Stimulated activated CD8-positive, alpha-beta memory T cell treated with anti-CD3 and anti-CD28 coated beads, Interleukin-4, amount 100 ng/mL, for 48 hours (primary cell): ENCODE data around the gene ZNF341.
"Not testable (repeated sequence)": the region's sequence is repeated elsewhere in the genome, so short reads cannot be mapped to it uniquely, and the experiment has no call there.

Experiments used
- DNase-seq: peaks from one replicate; pipeline ENCODE4 v3.0.0-alpha.2; 2020

Gene ZNF341

DNA sequence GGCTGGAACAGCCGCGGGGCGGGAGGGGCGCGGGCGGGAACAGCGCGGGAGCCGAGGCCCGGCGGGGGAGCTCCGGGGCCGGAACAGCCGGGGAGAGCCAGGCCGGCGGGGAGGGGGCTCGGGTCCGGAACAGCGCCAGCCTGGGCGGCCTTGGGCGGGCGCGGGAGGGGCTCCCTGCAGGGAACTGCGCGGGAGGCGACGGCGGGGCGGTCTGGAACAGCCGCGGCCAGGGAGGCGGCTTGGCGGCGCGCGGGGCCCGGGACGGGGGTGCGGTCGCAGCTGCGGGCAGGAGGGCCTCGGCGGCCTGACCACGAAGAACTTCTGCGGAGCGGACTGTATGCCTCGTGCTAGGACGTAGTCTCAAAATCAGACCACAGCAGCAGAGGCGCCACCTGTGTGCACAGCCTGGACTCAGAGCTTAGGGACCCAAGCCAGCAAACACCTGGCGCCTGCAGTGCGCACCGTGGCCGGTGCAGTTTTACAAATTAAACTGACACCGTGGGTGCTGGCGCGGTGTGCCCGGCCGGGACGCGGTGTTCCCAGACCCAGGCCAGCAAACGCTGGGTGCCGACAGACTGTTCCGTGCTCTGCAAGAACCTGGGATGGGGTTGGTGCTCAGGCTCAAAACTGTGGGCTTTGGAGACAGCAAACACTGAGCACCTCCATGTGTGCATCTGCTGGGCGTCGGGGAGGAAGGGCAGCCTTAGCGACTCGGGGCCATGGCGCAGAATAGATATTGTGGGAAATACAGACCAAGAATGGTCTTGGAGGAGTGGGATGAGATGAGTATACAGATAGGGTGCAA lies 572 bp downstream of the ZNF341 start:
- peak; percentile 83 for DNase-seq

DNA sequence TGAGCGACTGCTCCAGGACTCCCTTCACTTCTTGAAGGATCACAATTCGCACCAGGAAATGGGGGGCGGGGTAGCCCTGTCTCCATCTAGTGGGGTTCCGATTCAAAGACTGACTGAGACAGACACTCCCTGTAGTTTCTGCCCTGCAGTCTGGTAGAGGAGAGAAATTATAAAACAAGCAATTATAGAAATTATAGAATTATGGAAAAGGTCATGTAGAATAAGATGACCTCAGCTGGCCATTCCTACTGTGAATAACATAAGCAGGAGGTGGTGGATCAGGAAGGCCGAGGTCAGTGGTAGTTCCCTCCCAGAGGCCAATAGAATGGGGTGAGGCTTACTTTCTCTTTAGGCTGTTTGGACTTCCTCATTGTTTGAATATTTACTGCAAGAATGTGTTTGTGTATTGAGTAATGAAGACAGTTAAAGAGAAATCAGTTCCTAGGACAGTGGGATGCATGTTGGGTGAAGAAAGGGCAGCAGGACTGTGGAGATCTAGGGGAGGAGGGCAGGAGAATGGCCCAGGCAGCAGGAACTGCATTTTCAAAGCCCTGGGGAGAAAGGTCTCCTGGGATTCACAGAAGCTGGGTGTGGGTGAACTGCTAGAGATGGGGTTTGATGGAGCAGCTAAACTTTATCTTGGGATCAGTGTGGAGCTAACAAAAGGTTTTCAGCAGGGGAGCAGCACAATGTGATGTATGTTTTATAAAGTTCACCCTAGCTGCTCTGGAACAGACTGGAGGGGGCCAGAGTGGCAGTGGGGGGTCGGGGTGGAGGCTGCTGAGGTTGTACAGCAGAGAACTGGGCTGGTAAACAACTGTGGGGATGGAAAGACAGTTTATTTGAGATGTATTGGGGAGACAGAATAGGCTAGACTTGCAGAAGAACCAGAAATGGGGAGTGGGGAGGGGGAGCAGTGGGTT lies 2.1 kb downstream of the ZNF341 start:
- DNase-seq, result no peak

DNA sequence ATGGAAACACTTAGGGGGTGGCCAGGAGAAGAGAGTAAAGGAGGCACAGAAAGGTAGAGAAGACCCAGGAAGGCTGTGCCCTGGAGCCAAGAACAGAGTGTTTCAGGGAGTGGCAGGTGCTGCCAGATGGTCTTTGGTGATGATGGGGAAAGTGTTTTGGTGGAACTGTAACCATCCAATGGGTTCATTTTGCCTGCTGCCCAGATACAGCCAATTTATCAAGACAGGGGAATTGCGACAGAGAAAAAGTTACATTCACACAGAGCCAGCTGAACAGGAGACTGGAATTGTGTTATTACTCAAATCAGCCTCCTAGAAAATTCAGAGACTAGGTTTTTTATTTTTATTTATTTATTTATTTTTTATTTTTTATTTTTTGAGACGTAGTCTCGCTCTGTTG lies 5.2 kb downstream of the ZNF341 start:
- DNase-seq, result no peak

DNA sequence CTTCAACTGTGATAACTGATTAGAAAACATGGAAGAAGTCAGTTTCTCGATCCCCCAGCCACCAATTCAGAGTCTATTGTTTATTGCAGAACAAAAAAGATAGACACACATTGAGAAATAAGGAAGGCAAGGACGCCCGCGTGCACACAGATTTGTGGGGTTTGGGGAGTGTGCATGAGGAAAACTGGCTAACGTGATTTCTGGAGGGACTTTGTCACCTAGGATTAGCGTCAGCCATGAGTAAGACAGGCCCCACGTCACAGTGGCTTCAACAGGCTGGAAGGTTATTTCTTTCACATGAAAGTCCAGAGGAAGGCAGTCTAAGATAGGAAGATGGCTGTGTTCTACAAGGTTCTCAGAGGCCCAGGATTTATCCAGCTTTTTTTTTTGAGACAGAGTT lies 7.7 kb downstream of the ZNF341 start:
- no peak for DNase-seq

DNA sequence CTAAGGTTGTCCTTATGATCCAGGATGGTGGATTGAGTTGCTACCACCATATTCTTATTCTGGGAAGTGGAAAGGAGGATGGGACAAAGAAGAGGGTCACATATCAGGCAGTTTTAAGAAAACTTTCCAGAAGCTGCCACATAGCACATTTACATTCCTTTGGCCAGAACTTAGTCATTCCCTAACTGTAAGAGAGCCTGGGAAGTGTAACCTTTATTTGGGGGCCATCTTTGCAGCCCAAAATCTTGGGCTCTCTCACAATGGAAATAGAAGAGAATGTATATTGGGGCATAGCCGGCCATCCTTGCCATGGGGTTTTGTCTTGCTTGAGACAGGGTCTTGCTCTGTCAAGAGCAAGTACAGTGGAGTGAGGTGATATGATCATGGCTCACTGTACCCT lies 8.4 kb downstream of the ZNF341 start:
- no peak for DNase-seq

- DNase-seq, result no peak
Measured at GRCh38 chr20:33744181-33744580, 12.4 kb downstream of the ZNF341 start.

DNA sequence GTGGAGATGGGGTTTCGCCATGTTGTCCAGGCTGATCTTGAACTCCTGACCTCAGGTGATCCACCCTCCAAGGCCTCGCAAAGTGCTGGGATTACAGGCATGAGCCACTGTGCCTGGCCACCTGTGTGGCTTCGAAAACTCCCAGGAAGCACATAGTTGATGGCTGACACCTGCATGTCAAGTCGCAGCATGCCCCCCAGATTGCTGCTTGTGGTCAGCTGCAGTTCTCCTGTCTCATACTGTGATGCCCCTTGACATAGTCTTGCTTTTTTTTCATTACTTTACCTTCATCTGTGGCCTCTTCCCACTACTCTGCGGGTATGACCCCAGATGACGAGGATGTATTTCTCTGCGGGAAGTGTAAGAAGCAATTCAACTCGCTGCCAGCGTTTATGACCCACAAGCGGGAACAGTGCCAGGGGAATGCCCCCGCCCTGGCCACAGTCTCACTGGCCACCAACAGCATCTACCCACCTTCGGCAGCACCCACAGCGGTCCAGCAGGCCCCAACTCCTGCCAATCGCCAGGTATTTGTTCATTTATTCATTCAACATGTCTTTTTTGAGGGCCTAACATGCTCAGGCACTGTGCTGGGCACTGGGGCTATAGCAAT lies 13.1 kb downstream of the ZNF341 start:
- no peak for DNase-seq

DNA sequence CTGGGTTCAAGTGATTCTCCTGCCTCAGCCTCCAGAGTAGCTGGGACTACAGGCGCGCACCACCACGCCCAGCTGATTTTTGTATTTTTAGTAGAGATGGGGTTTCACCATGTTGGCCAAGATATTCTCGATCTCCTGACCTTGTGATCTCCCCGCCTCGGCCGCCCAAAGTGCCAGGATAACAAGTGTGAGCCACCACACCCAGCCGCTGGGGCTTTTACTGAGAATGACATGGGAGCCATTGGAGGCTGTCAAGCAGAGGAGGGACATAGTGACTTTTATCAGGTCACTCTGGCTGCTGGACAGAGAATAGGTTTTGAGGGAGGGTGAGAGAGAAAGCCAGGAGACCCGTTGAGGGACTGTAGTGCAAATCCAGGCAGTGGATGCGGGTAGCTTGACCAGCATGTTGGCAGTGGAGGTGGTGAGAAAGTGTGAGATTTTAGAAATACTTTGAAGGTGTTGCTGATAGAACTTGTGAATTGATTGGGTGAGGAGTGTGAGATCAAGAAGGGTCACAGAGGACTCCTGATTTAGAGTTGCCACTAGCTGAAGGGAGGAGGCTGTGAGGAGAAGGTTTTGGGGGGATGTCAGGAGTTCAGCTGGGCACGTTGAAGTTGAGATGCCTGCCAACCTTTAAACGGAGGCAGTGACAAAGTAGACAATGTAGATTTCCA lies 14.7 kb downstream of the ZNF341 start:
- no peak for DNase-seq

GRCh38 chr20:33751775-33752174 lies 20.0 kb downstream of the ZNF341 start:
- no peak for DNase-seq

DNA sequence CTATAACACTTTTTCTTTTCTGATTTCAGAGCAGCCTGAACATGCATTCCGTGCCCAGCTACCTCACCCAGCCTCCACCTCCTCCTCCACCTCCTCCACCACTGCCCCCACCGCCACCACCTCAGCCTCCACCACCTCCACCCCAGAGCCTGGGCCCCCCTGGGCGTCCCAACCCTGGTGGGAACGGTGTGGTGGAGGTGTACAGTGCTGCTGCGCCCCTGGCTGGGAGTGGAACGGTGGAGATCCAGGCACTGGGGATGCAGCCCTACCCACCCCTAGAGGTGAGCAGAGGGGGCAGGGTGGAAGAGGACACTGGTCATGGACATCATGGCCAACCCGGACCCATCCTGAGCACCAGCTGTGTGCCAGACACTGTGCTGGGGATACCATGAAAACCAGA lies 21.3 kb downstream of the ZNF341 start:
- no peak for DNase-seq

GRCh38 chr20:33753763-33754162 lies 22.0 kb downstream of the ZNF341 start:
- DNase-seq, result no peak

- not testable (repeated sequence) for DNase-seq
Measured at GRCh38 chr20:33755936-33756490, 24.2 kb downstream of the ZNF341 start.

- no peak for DNase-seq
Measured at GRCh38 chr20:33757046-33757445, 25.2 kb downstream of the ZNF341 start.

DNA sequence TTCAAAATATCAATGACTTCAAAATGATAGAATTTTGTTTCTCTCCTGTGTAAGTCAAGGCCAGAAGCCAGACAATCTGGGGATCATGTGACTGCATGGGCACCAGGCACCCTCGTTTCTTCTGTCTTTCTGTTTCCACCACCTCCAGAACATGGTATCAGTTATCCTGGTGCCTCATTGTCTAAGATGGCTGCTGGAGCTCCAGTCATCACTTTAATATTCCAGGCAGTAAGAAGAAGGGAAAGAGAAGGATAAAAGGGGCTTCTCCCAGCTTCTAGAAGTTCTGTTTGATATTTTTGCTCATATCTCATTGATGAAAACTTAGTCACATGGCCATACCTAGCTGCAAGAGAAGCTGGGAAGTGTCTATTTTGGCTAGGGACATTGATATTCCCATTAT lies 25.7 kb downstream of the ZNF341 start:
- DNase-seq, result no peak

DNA sequence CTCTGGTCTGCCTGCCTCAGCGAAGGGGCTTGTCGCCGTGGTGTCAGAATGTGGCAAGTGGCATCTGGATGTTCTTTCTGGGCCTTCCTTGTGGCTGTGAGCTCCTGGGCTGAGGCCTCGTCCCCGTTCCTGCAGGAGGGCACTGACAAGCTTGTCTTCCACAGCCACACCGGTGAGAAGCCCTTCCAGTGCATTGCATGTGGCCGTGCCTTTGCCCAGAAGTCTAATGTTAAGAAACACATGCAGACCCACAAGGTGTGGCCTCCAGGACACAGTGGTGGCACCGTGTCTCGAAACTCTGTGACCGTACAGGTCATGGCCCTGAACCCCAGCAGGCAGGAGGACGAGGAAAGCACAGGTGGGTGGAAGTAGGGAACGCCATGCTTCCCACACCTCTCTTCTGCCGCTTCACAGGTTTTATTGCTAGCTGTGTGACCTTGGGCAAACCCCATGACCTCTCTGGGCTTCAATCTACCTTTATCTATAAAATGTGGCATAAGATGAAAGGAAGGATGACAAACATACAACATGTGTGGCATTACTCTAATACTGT lies 30.0 kb downstream of the ZNF341 start:
- no peak for DNase-seq

GRCh38 chr20:33765099-33765498 lies 33.3 kb downstream of the ZNF341 start:
- DNase-seq, result no peak

DNA sequence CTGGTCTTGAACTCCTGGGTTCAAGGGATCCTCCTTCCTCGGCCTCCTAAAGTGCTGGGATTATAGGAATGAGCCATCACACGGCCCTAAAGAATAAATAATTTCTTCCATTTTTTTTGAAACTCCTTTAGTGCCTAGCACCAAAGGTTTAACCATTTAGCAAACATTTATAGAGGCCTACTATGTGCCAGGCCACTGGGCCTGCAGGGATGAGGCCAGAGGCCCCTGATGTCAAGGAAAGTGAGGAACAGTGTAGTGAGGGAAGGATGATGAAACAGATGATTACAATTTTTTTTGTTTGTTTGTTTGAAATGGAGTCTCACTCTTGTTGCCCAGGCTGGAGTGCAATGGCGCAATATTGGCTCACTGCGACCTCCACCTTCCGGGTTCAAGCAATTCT lies 33.8 kb downstream of the ZNF341 start:
- DNase-seq, result no peak

GRCh38 chr20:33766686-33767085 lies 34.9 kb downstream of the ZNF341 start:
- no peak for DNase-seq

GRCh38 chr20:33767777-33768138 lies 36.0 kb downstream of the ZNF341 start:
- no peak for DNase-seq

GRCh38 chr20:33769043-33769442 lies 37.2 kb downstream of the ZNF341 start:
- no peak for DNase-seq

DNA sequence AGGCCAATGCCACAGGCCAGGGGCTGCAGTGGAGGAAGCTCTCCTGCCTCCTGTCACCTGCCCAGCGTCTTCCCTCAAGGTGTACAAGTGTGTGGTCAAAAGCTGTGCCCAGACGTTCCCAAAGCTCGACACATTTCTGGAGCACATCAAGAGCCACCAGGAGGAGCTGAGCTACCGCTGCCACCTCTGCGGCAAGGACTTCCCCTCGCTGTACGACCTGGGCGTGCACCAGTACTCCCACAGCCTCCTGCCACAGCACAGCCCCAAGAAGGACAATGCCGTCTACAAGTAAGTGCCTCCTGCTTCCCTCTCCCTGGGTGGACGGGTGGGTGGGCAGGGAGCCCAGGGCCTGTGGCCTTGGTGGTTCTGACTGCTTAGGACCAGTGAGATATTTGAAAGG lies 38.2 kb downstream of the ZNF341 start:
- no peak for DNase-seq

GRCh38 chr20:33771938-33772337 lies 40.1 kb downstream of the ZNF341 start:
- no peak for DNase-seq

GRCh38 chr20:33772439-33772838 lies 40.6 kb downstream of the ZNF341 start:
- DNase-seq, result no peak
